PC-9 (cell line): Measurements from ENCODE around the gene AQP9.

ENCODE experiments used
- CTCF ChIP-seq: fragments of 200-600 bp; sonication (generic); conservative IDR thresholded peaks from 2 replicates; pipeline ENCODE4 v1.6.1; 2017; ENCODE audit warnings: mixed run types, antibody characterized with exemption, mild to moderate bottlenecking, moderate library complexity
- EZH2 ChIP-seq: fragments of 200-600 bp; sonication (generic); IDR thresholded peaks from 2 replicates; pipeline ENCODE4 v1.8.0; 2017; ENCODE audit warnings: antibody characterized with exemption, low read depth

GRCh38 chr15:58117619-58118018 is 20.6 kb upstream of the AQP9 start:
- TF ChIP-seq CTCF, result no peak
- TF ChIP-seq EZH2, result no peak
